Measurements from ENCODE around the gene C14orf93.
A peak's percentile ranks its signal among the peaks of the same experiment; 100 is the strongest.

Gene C14orf93

GRCh38 chr14:23044840-23045239, 34.9 kb upstream of the C14orf93 start:
- DNase-seq, result no peak

- DNase-seq, result no peak
Measured at GRCh38 chr14:23043754-23044153, 33.8 kb upstream of the C14orf93 start.

- DNase-seq, result no peak
Measured at GRCh38 chr14:23043145-23043544, 33.2 kb upstream of the C14orf93 start.

- DNase-seq, result no peak
Measured at GRCh38 chr14:23042162-23042965, 32.4 kb upstream of the C14orf93 start, which contains the start of gene PSMB11. TSS of gene PSMB11 (plus strand) at chr14:23042212. CDS start at chr14:23042226, 14 bp downstream.

- no peak for DNase-seq
Measured at GRCh38 chr14:23041729-23042128, 31.8 kb upstream of the C14orf93 start.

GRCh38 chr14:23040100-23040499, 30.2 kb upstream of the C14orf93 start:
- no peak for DNase-seq

- DNase-seq, result no peak
Measured at GRCh38 chr14:23035303-23036144, 25.6 kb upstream of the C14orf93 start.

GRCh38 chr14:23034498-23035302, 24.8 kb upstream of the C14orf93 start, which contains the start of gene PSMB5:
TSS of gene PSMB5 (minus strand) at chr14:23034900. CDS start at chr14:23034881, 19 bp downstream.
- peak; percentile 96 for DNase-seq

GRCh38 chr14:23033801-23034497, 24.0 kb upstream of the C14orf93 start:
- DNase-seq, result no peak

- peak; percentile 9 for DNase-seq
Measured at GRCh38 chr14:23033251-23033727, 23.3 kb upstream of the C14orf93 start.

GRCh38 chr14:23030936-23031335, 21.0 kb upstream of the C14orf93 start:
- no peak for DNase-seq

GRCh38 chr14:23028799-23029198, 18.9 kb upstream of the C14orf93 start:
- peak; percentile 37 for DNase-seq

GRCh38 chr14:23025151-23025814, 15.3 kb upstream of the C14orf93 start:
- DNase-seq, result no peak

- no peak for DNase-seq
Measured at GRCh38 chr14:23024612-23025075, 14.7 kb upstream of the C14orf93 start.

GRCh38 chr14:23023795-23024152, 13.8 kb upstream of the C14orf93 start:
- no peak for DNase-seq

- DNase-seq, result no peak
Measured at GRCh38 chr14:23023022-23023794, 13.3 kb upstream of the C14orf93 start.

GRCh38 chr14:23021889-23022442, 12.0 kb upstream of the C14orf93 start:
- no peak for DNase-seq

- DNase-seq, result no peak
Measured at GRCh38 chr14:23021434-23021833, 11.5 kb upstream of the C14orf93 start.

GRCh38 chr14:23020143-23021128, 10.5 kb upstream of the C14orf93 start:
- no peak for DNase-seq
